GM21423 (cell line): ENCODE data around the gene WDR59.
"Not testable (repeated sequence)": the region's sequence is repeated elsewhere in the genome, so short reads cannot be mapped to it uniquely, and the experiment has no call there.

Source experiments
- ATAC-seq: cut with Tn5 transposase; IDR thresholded peaks from one replicate; pipeline ENCODE4 v1.9.1; 2021; ENCODE audit warnings: mild to moderate bottlenecking, moderate library complexity; ENCODE audit not compliant: unreplicated experiment

The WDR59 gene, protein sequence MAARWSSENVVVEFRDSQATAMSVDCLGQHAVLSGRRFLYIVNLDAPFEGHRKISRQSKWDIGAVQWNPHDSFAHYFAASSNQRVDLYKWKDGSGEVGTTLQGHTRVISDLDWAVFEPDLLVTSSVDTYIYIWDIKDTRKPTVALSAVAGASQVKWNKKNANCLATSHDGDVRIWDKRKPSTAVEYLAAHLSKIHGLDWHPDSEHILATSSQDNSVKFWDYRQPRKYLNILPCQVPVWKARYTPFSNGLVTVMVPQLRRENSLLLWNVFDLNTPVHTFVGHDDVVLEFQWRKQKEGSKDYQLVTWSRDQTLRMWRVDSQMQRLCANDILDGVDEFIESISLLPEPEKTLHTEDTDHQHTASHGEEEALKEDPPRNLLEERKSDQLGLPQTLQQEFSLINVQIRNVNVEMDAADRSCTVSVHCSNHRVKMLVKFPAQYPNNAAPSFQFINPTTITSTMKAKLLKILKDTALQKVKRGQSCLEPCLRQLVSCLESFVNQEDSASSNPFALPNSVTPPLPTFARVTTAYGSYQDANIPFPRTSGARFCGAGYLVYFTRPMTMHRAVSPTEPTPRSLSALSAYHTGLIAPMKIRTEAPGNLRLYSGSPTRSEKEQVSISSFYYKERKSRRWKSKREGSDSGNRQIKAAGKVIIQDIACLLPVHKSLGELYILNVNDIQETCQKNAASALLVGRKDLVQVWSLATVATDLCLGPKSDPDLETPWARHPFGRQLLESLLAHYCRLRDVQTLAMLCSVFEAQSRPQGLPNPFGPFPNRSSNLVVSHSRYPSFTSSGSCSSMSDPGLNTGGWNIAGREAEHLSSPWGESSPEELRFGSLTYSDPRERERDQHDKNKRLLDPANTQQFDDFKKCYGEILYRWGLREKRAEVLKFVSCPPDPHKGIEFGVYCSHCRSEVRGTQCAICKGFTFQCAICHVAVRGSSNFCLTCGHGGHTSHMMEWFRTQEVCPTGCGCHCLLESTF

DNA sequence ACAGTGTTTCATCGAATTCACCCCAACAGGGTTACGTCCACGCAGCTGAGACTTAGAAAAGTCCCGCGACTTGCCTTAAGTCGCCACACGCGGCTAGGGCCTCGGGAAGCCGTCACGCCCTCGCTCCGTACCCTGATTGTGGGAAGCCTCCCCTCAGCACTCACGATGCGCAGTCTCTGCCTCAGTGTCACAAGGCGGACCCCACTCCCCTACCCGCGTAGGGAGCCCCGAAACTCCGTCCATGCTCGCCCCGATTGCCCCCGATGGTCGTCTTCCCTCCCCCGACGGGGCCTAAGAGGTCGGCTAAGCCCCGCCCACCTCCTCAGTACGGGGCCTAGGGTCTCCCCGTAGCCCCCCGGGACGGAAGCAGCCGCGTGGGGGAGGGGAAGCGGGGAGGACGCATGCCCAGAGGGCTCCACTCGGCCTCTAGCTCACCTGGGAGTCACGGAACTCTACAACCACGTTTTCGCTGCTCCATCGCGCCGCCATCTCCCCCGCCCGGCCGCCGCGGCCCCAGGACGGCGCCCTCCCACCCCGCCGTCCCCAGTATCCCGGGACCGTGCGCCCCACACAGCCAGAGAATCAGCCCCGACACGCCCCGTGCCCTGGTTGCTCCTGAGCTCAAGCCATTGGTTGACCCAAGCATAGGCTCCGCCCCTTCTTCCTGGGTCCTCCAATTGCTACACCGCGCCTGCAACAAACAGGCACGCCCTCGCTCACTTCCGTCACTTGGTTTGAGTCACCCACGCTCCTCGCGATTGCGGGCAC, at the start of gene WDR59:
TSS of gene WDR59 (minus strand) at position 595 of the 768 bp plus-strand sequence. CDS start at position 489, 106 bp downstream.
- peak; percentile 100 for ATAC-seq

DNA sequence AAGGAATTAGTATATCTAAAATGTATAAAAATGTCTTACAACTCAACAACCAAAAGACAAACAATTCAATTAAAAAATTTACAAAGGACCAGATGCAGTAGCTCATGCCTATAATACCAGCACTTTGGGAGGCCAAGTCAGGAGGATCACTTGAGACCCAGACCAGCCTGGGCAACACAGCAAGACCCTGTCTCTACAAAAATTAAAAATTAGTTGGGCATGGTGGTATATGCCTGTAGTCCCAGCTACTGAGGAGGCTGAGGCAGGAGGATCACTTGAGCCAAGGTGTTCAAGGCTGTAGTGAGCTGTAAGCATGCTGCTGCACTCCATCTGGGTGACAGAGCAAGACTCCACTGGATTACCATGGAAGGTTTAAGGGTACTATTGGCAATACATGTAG, 47.7 kb upstream of the WDR59 start:
- no peak for ATAC-seq

DNA sequence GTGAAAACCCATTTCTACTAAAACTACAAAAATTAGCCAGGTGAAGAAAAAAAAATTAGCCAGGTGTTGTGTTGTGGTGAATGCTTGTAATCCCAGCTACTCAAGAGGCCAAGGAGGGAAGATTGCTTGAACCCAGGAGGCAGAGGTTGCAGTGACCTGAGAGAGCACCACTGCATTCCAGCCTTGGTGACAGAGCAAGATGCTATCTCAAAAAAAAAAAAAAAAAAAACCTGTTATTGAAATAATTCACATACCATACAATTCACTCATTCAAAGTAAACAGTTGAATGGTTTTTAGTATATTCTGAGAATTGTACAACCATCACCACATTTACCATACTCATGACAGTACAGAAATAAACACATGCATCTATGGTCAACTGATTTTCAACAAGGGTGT, 44.9 kb upstream of the WDR59 start:
- no peak for ATAC-seq

DNA sequence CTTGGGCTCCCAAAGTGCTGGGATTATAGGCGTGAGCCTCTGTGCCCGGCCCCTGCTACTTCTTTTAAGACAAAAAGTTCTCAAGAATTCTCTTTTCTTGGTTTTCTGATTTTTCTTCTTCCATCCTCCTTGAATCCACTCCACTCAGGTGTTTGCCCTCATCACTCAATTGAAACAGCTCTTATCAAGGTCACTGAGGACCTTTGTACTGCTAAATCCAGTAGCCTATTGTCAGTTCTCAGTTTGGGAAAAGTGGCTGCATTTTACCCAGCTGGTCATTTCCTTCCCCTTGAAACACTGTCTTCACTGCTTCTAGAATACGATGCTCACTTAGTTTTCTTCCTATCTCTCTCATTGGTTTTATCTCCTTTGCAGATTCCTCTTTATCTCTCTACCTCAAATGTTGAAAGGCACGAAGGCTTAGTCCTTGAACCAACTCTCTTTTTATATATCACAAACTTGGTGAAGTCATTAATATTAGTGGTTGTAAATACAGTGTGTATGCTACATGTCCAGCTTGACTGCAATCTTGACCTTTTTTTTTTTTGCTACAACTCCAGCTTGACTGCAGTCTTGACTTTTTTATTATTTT, 43.7 kb upstream of the WDR59 start:
- no peak for ATAC-seq

DNA sequence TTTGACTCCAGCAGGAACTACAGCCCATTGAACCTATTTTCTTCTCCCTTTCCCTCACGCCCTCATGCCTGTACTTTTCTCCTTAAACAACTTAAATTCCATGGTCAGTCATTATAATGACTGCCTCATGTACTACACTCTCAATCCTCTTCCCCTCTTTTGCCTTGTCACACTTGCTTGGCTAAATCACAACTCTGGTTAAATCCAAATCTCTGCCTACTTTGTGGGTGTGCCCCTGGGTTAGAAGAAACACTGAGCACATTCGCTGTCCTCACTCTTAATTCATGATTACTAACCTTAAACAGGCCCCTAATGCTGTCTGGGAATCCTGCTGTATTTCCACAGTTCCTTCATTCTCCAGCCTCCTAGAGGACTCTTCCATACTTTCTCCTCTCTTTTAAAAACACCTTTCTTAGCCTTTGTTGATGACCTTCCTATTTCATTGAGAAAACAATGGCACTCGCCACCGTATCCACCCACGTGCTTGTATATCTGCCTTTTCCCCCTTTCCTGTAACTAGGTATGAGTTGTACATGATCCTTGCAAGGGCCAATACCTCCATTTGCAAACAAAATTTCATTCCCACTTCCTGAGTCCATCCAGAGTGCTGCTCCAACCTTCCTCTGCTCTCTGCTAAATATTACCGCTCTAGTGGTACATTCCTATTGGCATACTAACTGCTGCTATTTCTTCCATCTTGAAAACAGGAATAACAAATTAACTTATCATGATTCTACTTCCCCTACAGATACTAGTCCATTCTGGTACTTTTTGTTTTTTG, 42.8 kb upstream of the WDR59 start:
- ATAC-seq = no peak

DNA sequence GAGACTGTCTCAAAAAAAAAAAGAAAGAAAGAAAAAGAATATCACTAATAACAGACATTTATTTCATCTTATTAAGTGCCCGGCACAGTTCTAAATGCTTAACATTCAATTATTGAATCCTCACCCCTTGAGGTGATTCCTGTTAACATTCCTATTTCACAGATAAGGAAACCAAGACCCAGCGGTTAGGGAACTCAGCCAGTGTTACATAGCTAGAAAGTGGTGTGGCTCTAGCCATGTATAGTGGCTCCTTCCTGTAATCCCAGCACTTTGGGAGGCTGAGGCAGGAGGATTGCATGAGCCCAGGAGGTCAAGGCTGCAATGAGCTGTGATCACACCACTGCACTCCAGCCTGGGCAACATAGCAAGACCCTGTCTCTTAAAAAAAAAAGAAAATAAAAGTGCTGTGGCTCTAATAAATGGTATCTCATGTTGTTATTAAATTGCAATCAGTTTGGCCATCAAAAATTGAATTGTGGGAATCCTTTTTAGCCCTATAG, 42.0 kb upstream of the WDR59 start:
- ATAC-seq = no peak

DNA sequence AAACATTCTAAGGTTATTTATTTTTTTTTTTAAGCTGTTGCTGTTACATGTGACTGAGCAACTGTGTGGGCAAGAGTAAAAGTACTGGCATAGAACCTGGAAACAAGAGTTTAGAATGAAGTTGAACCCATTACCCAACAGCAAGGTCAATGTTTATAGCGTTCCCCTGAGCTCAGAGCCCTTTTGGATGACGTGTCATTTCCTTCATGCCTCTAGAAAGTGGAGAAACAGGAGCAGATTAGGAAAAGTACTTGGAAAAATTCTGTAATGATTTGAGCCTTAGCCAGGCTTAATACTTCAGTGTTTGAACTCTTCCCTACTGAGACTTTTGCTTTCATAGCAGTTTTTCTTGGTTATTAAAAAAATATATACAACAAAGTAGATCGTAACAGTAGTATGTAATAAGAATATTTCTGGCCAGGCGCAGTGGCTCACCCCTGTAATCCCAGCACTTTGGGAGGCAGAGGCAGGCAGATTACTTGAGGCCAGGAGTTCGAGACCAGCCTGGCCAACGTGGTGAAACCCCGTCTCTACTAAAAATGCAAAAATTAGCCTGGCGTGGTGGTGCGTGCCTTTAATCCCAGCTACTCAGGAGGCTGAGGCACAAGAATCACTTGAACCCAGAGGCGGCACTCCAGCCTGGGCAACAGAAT, 41.4 kb upstream of the WDR59 start:
- not testable (repeated sequence) for ATAC-seq

DNA sequence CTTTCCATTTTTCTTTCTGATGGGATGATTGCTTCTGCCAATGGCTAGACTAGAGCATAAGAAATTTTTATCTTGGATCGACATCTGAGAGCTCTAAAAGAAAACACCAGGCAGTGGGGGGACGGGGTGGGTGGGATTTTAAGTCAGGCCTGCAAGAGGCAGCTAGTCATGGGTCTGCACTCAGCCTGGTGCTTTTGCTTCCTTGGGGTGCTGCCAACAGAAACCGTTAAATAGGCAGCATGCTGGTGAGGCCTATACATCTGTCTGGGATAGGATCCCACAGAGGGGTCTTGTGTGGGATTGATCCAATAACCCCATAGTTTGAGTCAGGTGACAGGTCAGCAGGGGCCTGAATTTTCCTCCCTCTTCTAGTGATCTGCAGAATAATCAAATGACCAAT, 40.8 kb upstream of the WDR59 start:
- no peak for ATAC-seq

DNA sequence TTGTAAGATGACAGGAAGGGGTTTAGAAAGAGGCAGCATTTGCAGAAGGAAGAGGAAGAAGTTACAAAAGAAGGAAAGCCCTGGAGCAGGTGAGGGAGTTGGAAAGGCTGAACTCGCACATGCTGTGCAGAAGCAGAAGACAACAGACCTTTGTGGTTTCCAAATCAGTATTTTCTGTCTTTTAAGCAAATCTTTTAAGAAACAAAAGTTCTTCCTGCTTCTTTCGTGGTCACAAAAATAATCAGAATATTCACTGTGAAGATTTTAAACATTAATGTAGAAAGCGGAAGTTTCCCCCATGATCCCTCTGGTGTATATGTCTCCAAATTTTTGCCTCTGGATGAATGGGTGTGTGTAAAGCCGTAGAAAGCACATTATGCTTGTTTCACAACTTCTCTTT, 39.7 kb upstream of the WDR59 start:
- ATAC-seq = no peak

DNA sequence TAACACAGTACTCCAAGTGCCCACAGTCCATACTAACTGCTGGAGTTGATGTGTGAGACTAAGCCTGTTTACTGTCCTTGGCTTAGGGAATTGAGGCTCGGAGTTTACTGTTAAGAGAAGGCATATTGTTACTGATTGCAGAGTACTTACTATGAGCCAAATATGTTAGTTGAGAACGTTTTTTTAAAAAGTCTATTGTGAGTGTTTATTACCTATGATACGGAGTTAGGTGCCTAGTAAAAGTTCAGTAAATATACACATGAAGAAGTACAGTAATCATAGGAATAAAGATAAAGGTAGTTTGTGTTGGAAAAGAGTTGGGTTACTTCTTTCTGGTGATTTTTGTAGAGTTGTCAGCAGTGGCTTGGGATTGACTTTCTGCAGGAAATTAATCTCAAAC, 39.3 kb upstream of the WDR59 start:
- no peak for ATAC-seq

DNA sequence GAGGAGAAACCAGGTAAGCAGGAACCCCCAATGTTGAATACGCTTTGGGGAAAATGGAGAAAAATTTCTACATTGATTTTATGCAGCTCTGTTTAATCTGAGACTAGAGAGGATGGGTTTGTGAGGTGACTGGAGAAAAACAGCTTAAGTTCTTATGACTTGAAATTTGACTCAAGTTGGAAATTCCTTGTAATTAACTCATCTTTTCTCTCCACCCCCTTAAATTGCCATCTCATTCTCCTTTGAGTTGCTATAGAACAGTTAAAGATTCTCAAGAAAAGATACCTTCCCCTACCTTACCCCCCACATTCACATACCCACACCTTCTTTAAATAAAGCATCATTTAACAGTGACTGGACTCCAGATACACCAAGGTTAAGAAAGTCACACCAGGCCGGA, 38.1 kb upstream of the WDR59 start:
- no peak for ATAC-seq

DNA sequence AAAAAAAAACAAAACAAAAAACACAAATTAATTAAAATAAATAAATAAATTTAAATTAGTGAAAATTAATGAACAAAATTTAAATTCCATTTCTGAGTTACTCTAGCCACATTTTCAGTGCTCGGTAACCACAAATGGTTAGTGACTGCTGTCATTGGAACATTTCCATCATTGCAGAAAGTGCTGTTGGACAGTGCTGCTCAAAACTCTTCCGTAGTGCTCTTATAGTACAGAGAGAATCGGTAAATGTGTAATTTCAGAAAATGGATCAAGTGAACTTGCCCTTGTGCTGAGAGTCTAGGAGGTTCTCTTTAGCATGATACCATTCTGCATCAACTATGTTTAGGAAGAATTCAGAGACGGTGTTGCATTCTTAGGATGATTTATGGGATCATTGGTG, 37.6 kb upstream of the WDR59 start:
- no peak for ATAC-seq

DNA sequence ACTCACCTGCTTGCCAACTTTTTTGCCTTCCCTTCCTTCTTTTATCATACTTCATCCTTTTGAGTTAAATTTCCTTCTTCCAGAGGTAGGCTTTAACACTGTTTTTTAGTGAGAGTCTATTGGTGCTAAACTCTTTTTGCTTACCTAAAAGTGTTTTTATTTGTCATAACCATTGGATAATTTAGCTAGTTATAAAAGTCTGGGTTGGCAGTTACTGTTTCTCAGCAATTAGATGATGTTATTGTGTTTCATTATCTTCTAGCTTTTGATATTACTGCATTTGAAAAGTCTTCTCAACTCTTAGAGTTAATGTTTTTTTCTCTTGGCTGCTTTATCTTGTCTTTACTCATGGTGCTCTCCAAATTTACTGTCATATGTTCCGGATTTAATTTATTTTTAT, 36.5 kb upstream of the WDR59 start:
- ATAC-seq = no peak

DNA sequence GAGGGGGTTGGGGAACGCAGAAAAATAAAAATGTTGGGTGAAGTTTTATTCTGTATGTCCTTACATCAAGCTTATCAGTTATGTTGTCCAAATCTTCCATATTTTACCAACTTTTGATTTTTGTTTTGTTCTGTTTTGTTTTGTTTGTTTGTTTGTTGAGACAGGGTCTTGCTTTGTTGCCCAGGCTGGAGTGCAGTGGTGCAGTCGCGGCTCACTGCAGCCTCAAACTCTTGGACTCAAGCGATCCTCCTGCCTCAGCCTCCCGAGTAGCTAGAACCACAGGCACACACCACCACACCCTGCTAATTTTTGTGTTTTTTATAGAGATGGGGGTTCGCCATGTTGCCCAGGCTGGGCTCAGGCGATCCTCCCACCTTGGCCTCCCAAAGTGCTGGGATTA, 34.7 kb upstream of the WDR59 start:
- no peak for ATAC-seq

DNA sequence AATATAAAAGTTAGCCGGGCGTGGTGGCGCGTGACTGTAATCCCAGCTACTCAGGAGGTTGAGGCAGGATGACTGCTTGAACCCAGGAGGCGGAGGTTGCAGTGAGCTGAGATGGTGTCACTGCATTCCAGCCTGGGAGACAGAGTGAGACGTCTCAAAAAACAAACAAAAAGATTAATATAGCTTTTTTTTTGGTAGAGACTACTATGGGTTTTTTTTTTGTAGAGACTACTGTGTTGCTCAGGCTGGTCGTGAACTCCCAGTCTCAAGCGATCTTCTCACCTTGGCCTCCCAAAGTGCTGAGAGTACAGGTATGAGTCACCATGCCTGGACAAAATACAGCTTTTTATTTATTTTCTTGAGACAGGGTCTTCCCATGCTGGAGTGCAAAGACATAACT, 34.1 kb upstream of the WDR59 start:
- no peak for ATAC-seq

DNA sequence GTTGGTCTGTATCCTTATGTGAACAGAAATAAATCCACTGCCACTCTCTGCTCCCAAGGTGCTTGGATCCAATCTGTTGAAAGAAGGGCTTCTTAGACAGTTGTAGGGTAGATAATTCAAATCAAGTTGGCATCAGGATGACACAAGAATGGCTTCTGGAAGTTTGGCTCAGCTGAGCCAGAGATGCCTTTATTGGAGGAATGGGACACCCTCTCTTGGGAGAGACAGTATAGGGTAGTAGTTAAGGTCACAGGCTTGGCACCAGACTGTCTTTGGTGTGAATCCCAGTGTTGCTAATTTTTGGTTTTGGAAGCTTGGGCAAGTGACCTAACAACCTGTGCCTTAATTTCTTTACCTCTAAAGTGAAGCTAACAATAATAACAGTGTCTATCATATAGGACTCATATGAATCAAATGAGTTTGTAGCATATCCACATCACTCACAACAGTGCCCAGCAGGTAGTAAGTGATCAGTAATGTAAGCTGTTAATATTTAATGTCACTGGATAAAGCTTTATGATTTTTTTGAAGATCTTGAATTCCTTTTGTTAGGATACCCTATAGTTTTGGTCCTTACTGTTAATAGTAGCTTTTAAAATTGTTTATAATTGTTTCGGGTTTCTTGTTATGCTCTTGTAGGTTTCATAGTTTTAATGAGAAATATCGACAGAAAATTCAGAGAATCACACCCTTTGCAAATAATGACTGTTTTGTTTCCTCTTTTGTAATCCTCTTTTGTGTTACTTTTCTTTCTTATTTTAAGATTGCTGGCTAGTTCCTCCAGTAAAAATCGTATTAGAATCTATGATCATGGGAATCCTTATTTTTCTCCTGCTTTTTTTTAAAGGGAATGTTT, 33.0 kb upstream of the WDR59 start:
- no peak for ATAC-seq

DNA sequence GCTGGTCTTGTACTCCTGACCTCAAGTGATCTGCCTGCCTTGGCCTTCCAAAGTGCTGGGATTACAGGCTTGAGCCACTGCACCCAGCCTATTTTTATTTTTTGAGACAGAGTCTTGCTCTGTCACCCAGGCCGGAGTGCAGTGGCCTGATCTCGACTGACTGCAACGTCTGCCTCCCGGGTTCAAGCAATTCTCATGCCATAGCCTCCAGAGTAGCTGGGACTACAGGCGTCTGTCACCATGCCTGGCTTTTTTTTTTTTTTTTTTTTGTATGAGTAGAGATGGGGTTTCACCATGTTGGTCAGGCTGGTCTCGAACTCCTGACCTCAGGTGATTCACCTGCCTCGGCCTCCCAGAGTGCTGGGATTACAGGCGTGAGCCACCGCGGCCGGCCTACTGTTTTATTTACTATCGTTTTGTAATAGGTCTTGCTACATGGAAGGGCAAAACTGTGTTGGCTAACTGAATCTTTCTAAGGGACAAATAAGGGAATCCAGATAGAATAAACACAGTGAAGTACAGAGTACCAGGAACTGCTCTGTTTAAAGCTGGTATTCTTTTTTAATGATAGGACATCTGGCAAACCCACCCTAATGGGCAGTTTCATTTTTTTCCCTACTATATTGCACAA, 31.6 kb upstream of the WDR59 start:
- ATAC-seq = not testable (repeated sequence)

DNA sequence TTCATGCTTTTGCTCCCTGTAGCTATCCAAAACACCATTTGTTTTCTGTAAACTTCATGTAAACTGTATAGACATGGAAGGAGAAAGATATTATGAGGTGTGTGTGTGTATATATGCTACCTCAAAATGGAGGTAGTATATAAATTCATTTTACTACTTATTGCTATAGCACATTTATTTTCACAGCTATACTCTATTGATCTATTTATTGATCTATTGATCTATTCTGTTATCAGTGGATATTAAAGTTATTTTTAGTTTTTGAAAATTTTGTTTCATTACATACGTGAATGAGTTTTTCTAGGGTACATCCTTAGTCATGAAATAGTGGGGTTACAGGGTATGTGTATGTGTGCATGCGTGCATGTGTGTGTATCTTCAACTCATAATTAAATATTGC, 29.4 kb upstream of the WDR59 start:
- no peak for ATAC-seq
